GM11168 (cell line): Measurements from ENCODE around the gene FBXO7.

Experiments used
- in situ Hi-C: fragments of 300-500 bp; cut with MboI; formaldehyde crosslinking; loops from one replicate; pipeline ENCODE4 v1.12.0; 2022; ENCODE audit warnings: low sequenced_read_pairs; ENCODE audit not compliant: unreplicated experiment

The FBXO7 gene

DNA sequence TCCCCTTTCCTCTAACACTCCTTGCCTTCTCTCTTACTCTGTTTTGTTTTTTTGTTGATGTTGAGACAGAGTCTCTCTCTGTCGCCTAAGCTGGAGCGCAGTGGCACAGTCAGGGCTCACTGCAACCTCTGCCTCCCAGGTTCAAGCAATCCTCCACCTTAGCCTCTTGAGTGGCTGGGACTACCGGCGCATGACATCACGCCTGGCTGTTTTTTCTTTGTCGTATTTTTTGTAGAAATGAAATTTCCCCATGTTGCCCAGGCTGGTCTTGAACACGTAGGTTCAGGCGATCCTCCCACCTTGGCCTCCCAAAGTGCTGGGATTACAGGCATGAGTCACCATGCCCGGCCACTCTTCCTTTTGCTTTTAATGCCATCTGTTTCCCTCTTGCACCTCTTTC, 72.3 kb downstream of the FBXO7 start:
- in situ Hi-C loops, result no loop called here

DNA sequence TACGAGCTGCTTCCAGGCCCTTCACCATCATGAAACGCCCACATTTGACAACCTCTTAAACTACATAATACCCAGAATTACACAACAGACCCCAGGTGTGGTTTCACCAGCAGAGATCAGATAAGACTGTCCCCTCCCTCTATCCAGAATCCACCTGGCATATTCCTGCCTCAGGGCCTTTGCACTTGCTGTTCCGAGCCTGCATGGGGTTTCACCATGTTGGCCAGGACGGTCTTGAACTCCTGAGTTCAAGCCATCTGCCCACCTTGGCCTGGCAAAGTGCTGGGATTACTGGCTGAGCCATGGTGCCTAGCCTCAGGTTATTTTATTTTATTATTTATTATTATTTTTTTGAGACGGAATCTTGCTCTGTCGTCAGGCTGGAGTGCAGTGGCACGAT, 73.4 kb downstream of the FBXO7 start:
- in situ Hi-C loops, result no loop called here
